ENCODE measurements around the gene POLR2E. TPM values are rescaled to one million over a fixed set of nuclear protein-coding genes. Genes with fewer than 3 reads are reported as not detected.
"Not testable (repeated sequence)": the region's sequence is repeated elsewhere in the genome, so short reads cannot be mapped to it uniquely, and the experiment has no call there.

The POLR2E gene
- total RNA-seq, 1 donor from 2014 or later = 248 TPM

- peak overlapping the region; percentile 62 for H3K4me3 ChIP-seq (ENCODE audit: low read depth, low read length)
- TF ChIP-seq CTCF (conservative IDR thresholded peaks at IDR 0.05; ENCODE audit: low read depth, low read length) = no peak
- DNase-seq (ENCODE audit: low read depth) = no peak
Measured at GRCh38 chr19:1132552-1133383, 37.6 kb upstream of the POLR2E start.

- DNase-seq (ENCODE audit: low read depth) = no peak
- TF ChIP-seq CTCF (conservative IDR thresholded peaks at IDR 0.05; ENCODE audit: low read depth, low read length) = no peak
- peak overlapping the region; percentile 62 for H3K4me3 ChIP-seq (ENCODE audit: low read depth, low read length)
Measured at GRCh38 chr19:1131718-1132551, 36.8 kb upstream of the POLR2E start.

GRCh38 chr19:1130771-1131717 is 35.9 kb upstream of the POLR2E start:
- peak overlapping the region; percentile 62 for H3K4me3 ChIP-seq (ENCODE audit: low read depth, low read length)
- TF ChIP-seq CTCF (conservative IDR thresholded peaks at IDR 0.05; ENCODE audit: low read depth, low read length) = no peak
- no peak for DNase-seq (ENCODE audit: low read depth)

DNA sequence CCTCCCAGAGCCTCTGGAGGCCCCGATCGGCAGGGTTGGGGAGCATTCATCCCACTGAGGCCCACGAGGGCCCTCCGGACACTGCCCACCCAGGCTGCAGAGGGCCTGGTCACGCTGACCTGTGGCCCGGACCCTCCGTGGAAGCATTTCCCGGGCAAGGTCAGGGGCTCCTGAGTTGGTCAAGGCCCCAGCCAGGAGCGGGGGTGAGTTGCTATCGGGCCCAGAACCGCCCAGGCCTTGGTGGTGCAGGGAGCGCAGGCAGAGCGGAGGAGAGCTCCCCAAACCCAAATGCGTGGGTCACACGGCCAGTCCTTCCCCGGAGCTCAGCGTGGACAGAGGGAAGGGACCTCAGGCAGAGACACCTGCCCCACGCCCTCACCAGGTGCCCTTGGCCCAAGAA is 34.4 kb upstream of the POLR2E start:
- TF ChIP-seq CTCF (conservative IDR thresholded peaks at IDR 0.05; ENCODE audit: low read depth, low read length) = no peak
- no peak for DNase-seq (ENCODE audit: low read depth)
- peak overlapping the region; percentile 62 for H3K4me3 ChIP-seq (ENCODE audit: low read depth, low read length)

- DNase-seq (ENCODE audit: low read depth) = not testable (repeated sequence)
- peak overlapping the region; percentile 62 for H3K4me3 ChIP-seq (ENCODE audit: low read depth, low read length)
- TF ChIP-seq CTCF (conservative IDR thresholded peaks at IDR 0.05; ENCODE audit: low read depth, low read length) = peak; percentile 11
Measured at GRCh38 chr19:1129084-1129483, 33.9 kb upstream of the POLR2E start.

DNA sequence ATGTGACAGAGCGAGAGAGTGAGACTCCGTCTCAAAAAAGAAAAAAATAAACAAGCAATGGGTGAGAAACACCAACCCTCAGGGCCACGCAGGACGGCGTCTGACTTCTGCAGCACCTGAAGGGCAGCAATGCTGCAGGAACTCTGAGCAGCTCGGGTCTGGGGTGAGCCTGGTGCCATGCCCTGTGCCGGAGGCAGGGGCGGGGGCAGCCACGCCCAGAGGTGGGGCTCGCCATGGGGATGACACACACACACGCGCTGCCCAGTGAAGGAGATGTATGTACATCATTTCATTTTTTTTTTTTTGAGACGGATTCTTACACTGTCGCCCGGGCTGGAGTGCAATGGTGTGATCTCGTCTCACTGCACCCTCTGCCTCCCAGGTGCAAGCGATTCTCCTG is 32.9 kb upstream of the POLR2E start:
- no peak overlapping the region for H3K4me3 ChIP-seq (ENCODE audit: low read depth, low read length)
- no peak for DNase-seq (ENCODE audit: low read depth)
- TF ChIP-seq CTCF (conservative IDR thresholded peaks at IDR 0.05; ENCODE audit: low read depth, low read length) = no peak
